HepG2 (cell line): ENCODE measurements around the gene SLX9. TPM values are rescaled to one million over a fixed set of nuclear protein-coding genes. Genes with fewer than 3 reads are reported as not detected.

Experiments
- AKNA ChIP-seq: sonication (generic); formaldehyde crosslinking; IDR thresholded peaks from 2 replicates; pipeline ENCODE4 v1.4.0; 2020; ENCODE audit warnings: missing genetic modification reagents, borderline replicate concordance
- ESRRA ChIP-seq: sonication (generic); formaldehyde crosslinking; IDR thresholded peaks from 2 replicates; pipeline ENCODE4 v1.5.1; 2020; ENCODE audit warnings: mild to moderate bottlenecking, low read depth, missing genetic modification reagents
- GATAD1 ChIP-seq: IDR thresholded peaks from 2 replicates; pipeline ENCODE4 v1.6.1; 2016; ENCODE audit warnings: missing genetic modification reagents, missing compliant biosample characterization
- GPBP1L1 ChIP-seq: sonication (generic); formaldehyde crosslinking; IDR thresholded peaks from 2 replicates; pipeline ENCODE4 v1.5.0; 2020; ENCODE audit warnings: mild to moderate bottlenecking, missing genetic modification reagents
- GPN1 ChIP-seq: sonication (generic); formaldehyde crosslinking; IDR thresholded peaks from 2 replicates; pipeline ENCODE4 v1.5.1; 2020; ENCODE audit warnings: missing genetic modification reagents, borderline replicate concordance
- GZF1 ChIP-seq: sonication (generic); formaldehyde crosslinking; IDR thresholded peaks from 2 replicates; pipeline ENCODE4 v1.5.1; 2020; ENCODE audit warnings: mild to moderate bottlenecking, missing genetic modification reagents
- HINFP ChIP-seq: sonication (generic); formaldehyde crosslinking; IDR thresholded peaks from 2 replicates; pipeline ENCODE4 v1.4.0; 2020; ENCODE audit warnings: low read depth, mild to moderate bottlenecking, missing genetic modification reagents
- MBNL3 ChIP-seq: fragments of 250-450 bp; sonication (Bioruptor Pico); conservative IDR thresholded peaks from 2 replicates; pipeline ENCODE4 v1.8.0; 2022; ENCODE audit warnings: mild to moderate bottlenecking, inconsistent platforms
- MXD3 ChIP-seq: IDR thresholded peaks from 2 replicates; pipeline ENCODE4 v1.6.1; 2016; ENCODE audit warnings: mild to moderate bottlenecking, missing biosample characterization, missing genetic modification reagents
- NCOA5 ChIP-seq: sonication (generic); formaldehyde crosslinking; IDR thresholded peaks from 2 replicates; pipeline ENCODE4 v1.4.0; 2020; ENCODE audit warnings: missing genetic modification reagents
- NCOR1 ChIP-seq: fragments of 200-600 bp; sonication (generic); IDR thresholded peaks from 2 replicates; pipeline ENCODE4 v1.7.0; 2017; ENCODE audit warnings: antibody characterized with exemption, low read length, borderline replicate concordance
- NR2F1 ChIP-seq, 2 experiments: fragments of 450-650 bp in 1 of 2; formaldehyde crosslinking in 1 of 2; IDR thresholded peaks; 2 replicates each; pipeline versions ENCODE4 v1.5.0 to v1.6.1; 2016 to 2020; ENCODE audit warnings: mild to moderate bottlenecking in 1 of 2, missing compliant biosample characterization in 1 of 2, missing genetic modification reagents in 1 of 2, moderate library complexity in 1 of 2
- REL ChIP-seq: sonication (generic); formaldehyde crosslinking; conservative IDR thresholded peaks from 2 replicates; pipeline ENCODE4 v1.8.0; 2022; ENCODE audit warnings: mild to moderate bottlenecking, missing genetic modification reagents, moderate library complexity
- SMC3 ChIP-seq: IDR thresholded peaks from 2 replicates; pipeline ENCODE4 v1.6.1; 2011; ENCODE audit warnings: low read length, improper control_type of control experiment
- SRF ChIP-seq: IDR thresholded peaks from 2 replicates; pipeline ENCODE4 v1.6.1; 2011; ENCODE audit warnings: mild to moderate bottlenecking, low read depth, low read length, moderate library complexity
- TFE3 ChIP-seq: IDR thresholded peaks from 2 replicates; pipeline ENCODE4 v1.6.1; 2016
- ZBTB38 ChIP-seq: sonication (generic); formaldehyde crosslinking; IDR thresholded peaks from 2 replicates; pipeline ENCODE4 v1.5.1; 2020; ENCODE audit warnings: mild to moderate bottlenecking, missing genetic modification reagents
- ZNF282 ChIP-seq: fragments of 450-650 bp; IDR thresholded peaks from 2 replicates; pipeline ENCODE4 v1.6.1; 2018; ENCODE audit not compliant: partially characterized antibody
- ZNF576 ChIP-seq: sonication (generic); formaldehyde crosslinking; IDR thresholded peaks from 2 replicates; pipeline ENCODE4 v1.4.0; 2020; ENCODE audit warnings: mild to moderate bottlenecking, missing genetic modification reagents
- ZNF776 ChIP-seq: sonication (generic); formaldehyde crosslinking; IDR thresholded peaks from 2 replicates; pipeline ENCODE4 v1.4.0; 2020; ENCODE audit warnings: mild to moderate bottlenecking, missing genetic modification reagents
- polyA plus RNA-seq, 8 experiments: library from polyadenylated mRNA; depleted of rRNA in 3 of 8; stranded (reverse) in 7 of 8; unstranded in 1 of 8; fragments of >200 nt; fragmentation: Illumina TruSeq in 4 of 8; extraction: Trizol in 4 of 8; gene quantifications; 2 replicates each; pipeline versions ENCODE4 v1.2.1 to v1.2.3, GENCODE V29; 2011 to 2016; ENCODE audit warnings: low read depth in 4 of 8, missing spikeins in 1 of 8, mixed read lengths in 1 of 8; ENCODE audit not compliant: insufficient read depth in 1 of 8
- total RNA-seq, 5 experiments: library from RNA; depleted of rRNA; stranded (reverse); fragments of >200 nt; fragmentation: Illumina TruSeq; extraction: Trizol; gene quantifications; 2 replicates each; pipeline ENCODE4 v1.2.3, GENCODE V29; 2016; ENCODE audit warnings: low read depth in 1 of 5

SLX9 gene
- total and polyA plus RNA-seq, 2 of the 13 experiments (the other 11 are each of a cell fraction or from before 2014, with no cell fraction given): 21.0 to 47.1 TPM

GRCh38 chr21:44913425-44914175, 26.2 kb upstream of the SLX9 start (continued):
- no peak for TF ChIP-seq SMC3
- no peak for TF ChIP-seq AKNA
- TF ChIP-seq TFE3: no peak
- no peak for TF ChIP-seq GPBP1L1 (CRISPR knock-in tag)
- no peak for TF ChIP-seq NCOA5 (CRISPR knock-in tag)
- TF ChIP-seq NCOR1: no peak
- TF ChIP-seq GZF1: no peak
- peak; percentile 79; the same call in 1 of the 2 replicates for TF ChIP-seq ZNF576 (CRISPR knock-in tag)
- TF ChIP-seq HINFP (CRISPR knock-in tag): 0 out of 2 replicates have a peak, but pooled peaks have one; percentile 54
- TF ChIP-seq NR2F1 (CRISPR knock-in tag; IDR thresholded peaks at IDR 0.05): no peak
- no peak for TF ChIP-seq SRF
- TF ChIP-seq ZBTB38 (CRISPR knock-in tag): peak; percentile 2; the same call in 1 of the 2 replicates
- TF ChIP-seq GATAD1: no peak
- no peak for TF ChIP-seq ZNF282
- TF ChIP-seq GPN1 (CRISPR knock-in tag): no peak
- no peak for TF ChIP-seq MXD3 (CRISPR knock-in tag)
- TF ChIP-seq REL: no peak
- TF ChIP-seq ESRRA (CRISPR knock-in tag): no peak
- TF ChIP-seq ZNF776 (CRISPR knock-in tag): peak; percentile 36; the same call in 1 of the 2 replicates
- no peak for TF ChIP-seq MBNL3
